ENCODE measurements around the gene GARIN5A. TPM values are rescaled to one million over a fixed set of nuclear protein-coding genes. Genes with fewer than 3 reads are reported as not detected.

The GARIN5A gene
- total and polyA plus RNA-seq, 2 experiments from 2014 or later, result 5.0 to 10.4 TPM

DNA sequence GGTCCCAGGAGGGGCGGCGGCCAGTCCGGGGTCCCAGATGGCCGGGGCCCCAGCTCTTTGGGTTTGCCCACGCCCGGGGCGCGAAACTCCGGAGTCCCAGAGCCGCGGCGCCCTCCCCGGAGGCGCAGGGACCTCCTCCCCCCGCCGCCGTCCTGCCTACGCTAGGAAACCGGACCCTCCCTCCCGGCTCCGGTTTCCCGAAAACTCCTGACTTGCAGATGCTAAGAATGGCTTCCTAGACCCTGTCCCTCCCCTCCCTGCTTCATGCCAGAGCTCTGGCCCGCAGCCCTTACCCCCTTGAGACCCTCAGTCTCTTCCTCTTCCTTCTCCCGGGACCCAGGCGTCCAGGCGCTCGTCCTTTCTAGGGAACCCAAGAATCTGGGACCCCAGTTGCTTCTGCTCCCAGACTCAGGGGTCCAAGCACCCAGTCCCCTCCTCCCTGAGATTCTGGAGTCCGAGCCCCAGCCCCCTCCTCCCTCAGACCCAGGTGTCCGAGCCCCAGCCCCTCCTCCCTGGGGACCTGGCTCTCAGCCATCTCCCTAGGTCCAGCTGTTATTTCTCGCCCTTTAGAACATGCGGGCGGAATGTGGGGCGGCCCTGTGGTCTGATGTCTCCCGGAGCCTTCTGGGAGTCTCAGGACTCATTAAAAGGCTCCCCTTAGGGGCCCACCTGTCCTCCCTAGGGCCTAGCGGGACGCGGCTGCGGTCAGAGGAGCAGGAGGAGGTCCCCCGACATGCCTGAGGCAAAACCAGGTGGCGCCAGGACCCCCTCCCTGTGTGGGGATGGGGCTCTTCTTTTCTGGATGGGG, 44.2 kb downstream of the GARIN5A start, which contains the start of gene MYBPC2:
MYBPC2 (plus strand) TSS at position 672 of the 808 bp plus-strand sequence; CDS start at position 734, 62 bp downstream.
- H3K36me3 ChIP-seq (replicated peaks; ENCODE audit: insufficient read depth, low read depth), result no peaks in the 10 kb centered on the region
- H3K27ac ChIP-seq, result peak within 1 kb of the TSS; percentile 10
- TF ChIP-seq, protein P1, sequence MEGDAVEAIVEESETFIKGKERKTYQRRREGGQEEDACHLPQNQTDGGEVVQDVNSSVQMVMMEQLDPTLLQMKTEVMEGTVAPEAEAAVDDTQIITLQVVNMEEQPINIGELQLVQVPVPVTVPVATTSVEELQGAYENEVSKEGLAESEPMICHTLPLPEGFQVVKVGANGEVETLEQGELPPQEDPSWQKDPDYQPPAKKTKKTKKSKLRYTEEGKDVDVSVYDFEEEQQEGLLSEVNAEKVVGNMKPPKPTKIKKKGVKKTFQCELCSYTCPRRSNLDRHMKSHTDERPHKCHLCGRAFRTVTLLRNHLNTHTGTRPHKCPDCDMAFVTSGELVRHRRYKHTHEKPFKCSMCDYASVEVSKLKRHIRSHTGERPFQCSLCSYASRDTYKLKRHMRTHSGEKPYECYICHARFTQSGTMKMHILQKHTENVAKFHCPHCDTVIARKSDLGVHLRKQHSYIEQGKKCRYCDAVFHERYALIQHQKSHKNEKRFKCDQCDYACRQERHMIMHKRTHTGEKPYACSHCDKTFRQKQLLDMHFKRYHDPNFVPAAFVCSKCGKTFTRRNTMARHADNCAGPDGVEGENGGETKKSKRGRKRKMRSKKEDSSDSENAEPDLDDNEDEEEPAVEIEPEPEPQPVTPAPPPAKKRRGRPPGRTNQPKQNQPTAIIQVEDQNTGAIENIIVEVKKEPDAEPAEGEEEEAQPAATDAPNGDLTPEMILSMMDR (IDR thresholded peaks at IDR 0.05; ENCODE audit: poor library complexity), result no peak
- no peak for TF ChIP-seq EZH2 (IDR thresholded peaks at IDR 0.05; ENCODE audit: borderline replicate concordance)
- no peak for TF ChIP-seq EZH2phosphoT487 (IDR thresholded peaks at IDR 0.05; ENCODE audit: low read depth, severe bottlenecking, unreplicated experiment)
- no peaks in the 10 kb centered on the region for H3K9me2 ChIP-seq (replicated peaks; ENCODE audit: insufficient read depth)
- H3K4me3 ChIP-seq, result peak within 1 kb of the TSS; percentile 62
- no peaks in the 10 kb centered on the region for H3K9me3 ChIP-seq (ENCODE audit: low read depth)
- H4K20me1 ChIP-seq (ENCODE audit: insufficient read depth, poor library complexity, severe bottlenecking), result no peaks in the 10 kb centered on the region
- peak within 1 kb of the TSS; percentile 68 for H2AFZ ChIP-seq
- no peaks in the 10 kb centered on the region for H3K79me2 ChIP-seq
- 10% methylated on average over 35 of the region's 40 CpGs for WGBS (ENCODE audit: low lambda C conversion rate, missing lambda C conversion rate)
- peaks cover 7% of the 10 kb centered on the region for H3K27me3 ChIP-seq
- peak; percentile 66 for DNase-seq (ENCODE audit: low spot score)
- peak within 1 kb of the TSS; percentile 99 for H3K4me2 ChIP-seq
- peaks cover 4% of the 10 kb centered on the region for H3K4me1 ChIP-seq (ENCODE audit: insufficient read depth)

DNA sequence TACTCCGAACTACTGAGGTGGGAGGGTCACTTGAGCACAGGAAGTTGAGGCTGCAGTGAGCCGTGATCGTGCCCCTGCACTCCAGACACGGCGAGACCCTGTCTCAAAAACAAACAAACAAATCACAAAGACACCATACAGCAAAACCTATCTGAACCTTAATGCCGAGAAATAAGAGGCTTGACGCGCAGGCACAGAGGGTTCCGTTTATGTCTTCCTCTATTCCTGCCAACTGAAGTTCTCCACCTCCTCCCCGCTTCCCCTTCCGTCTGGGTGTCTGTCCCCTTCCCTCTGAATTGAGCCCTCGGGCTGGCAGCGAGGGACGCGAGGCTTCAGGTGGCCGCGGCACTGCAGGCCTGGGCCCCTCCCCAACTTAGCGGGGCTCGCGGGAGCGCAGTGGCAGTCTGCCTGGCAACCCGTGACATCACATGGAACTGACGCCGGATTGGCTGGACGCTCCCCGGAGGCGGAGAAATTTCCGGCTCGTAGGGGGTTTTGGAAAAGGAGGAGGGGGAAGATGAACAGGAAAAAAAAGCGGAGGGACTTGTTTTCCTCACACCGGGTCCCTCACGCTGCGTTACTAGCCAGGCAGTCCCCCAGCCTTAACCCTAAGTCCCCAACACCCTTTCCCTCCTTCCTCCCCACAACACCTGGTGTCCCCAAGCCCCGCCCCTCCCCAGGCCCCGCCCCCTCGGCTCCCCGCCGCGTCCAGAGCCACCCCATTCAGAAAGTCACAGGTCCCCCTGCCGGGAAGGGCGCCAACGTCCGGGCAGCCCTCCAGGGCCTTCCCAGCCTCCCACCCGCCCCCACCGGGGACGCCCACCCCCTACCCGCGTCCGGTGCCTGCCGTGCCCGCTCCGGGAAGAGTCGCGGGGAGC, 45.1 kb downstream of the GARIN5A start:
- Histone ChIP-seq H3K36me3 (replicated peaks; ENCODE audit: insufficient read depth, low read depth) (no peaks in the 10 kb centered on the region), H3K4me3 (peak overlapping the region; percentile 62), H4K20me1 (ENCODE audit: insufficient read depth, poor library complexity, severe bottlenecking) (no peaks in the 10 kb centered on the region), H3K27me3 (peaks cover 7% of the 10 kb centered on the region), H3K9me3 (ENCODE audit: low read depth) (no peaks in the 10 kb centered on the region), H3K79me2 (no peaks in the 10 kb centered on the region), H3K9me2 (replicated peaks; ENCODE audit: insufficient read depth) (no peaks in the 10 kb centered on the region), H3K4me1 (ENCODE audit: insufficient read depth) (peaks cover 4% of the 10 kb centered on the region), H3K27ac (peak overlapping the region; percentile 10), H3K4me2 (peak overlapping the region; percentile 99), H2AFZ (peak overlapping the region; percentile 68)
- TF ChIP-seq EZH2 (IDR thresholded peaks at IDR 0.05; ENCODE audit: borderline replicate concordance) (no peak), EZH2phosphoT487 (IDR thresholded peaks at IDR 0.05; ENCODE audit: low read depth, severe bottlenecking, unreplicated experiment) (no peak)
- TF ChIP-seq, protein P1 (IDR thresholded peaks at IDR 0.05; ENCODE audit: poor library complexity), result no peak
- WGBS (ENCODE audit: low lambda C conversion rate, missing lambda C conversion rate), result 3% methylated on average over 45 of the region's 54 CpGs
- DNase-seq (ENCODE audit: low spot score), result peak; percentile 93

DNA sequence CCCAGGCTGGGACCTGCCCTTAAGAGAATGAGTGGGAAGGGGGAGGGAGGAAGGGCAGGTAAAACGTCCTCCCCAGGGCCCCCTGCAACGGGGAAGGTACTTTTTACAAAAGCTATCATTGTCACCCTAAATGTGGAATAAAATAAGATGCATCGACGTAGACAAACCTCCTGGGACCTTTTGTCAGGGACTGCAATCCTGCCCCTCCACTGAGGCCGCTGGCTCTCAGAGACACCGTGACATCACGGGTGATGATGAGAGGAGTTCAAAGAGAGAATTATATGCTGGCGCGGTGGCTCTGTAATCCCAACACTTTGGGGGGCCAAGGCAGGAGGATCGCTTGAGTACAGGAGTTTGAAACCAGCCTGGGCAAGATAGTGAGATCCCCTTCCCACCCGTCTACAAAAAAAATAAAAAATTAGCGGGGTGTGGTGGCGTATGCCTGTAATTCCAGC, 45.7 kb downstream of the GARIN5A start:
- peaks cover 7% of the 10 kb centered on the region for H3K27me3 ChIP-seq
- no peak for DNase-seq (ENCODE audit: low spot score)
- no peaks in the 10 kb centered on the region for H3K79me2 ChIP-seq
- no peaks in the 10 kb centered on the region for H3K36me3 ChIP-seq (replicated peaks; ENCODE audit: insufficient read depth, low read depth)
- no peak overlapping the region for H3K27ac ChIP-seq
- WGBS (ENCODE audit: low lambda C conversion rate, missing lambda C conversion rate), result 57% methylated on average over 13 of the region's 13 CpGs
- peaks cover 4% of the 10 kb centered on the region for H3K4me1 ChIP-seq (ENCODE audit: insufficient read depth)
- peak overlapping the region; percentile 99 for H3K4me2 ChIP-seq
- H4K20me1 ChIP-seq (ENCODE audit: insufficient read depth, poor library complexity, severe bottlenecking), result no peaks in the 10 kb centered on the region
- no peaks in the 10 kb centered on the region for H3K9me2 ChIP-seq (replicated peaks; ENCODE audit: insufficient read depth)
- TF ChIP-seq EZH2phosphoT487 (IDR thresholded peaks at IDR 0.05; ENCODE audit: low read depth, severe bottlenecking, unreplicated experiment), result no peak
- TF ChIP-seq EZH2 (IDR thresholded peaks at IDR 0.05; ENCODE audit: borderline replicate concordance), result no peak
- TF ChIP-seq, protein P1 (IDR thresholded peaks at IDR 0.05; ENCODE audit: poor library complexity), result no peak
- no peaks in the 10 kb centered on the region for H3K9me3 ChIP-seq (ENCODE audit: low read depth)
- peak overlapping the region; percentile 68 for H2AFZ ChIP-seq
- H3K4me3 ChIP-seq, result no peak overlapping the region

All from hepatocyte (in vitro differentiated cells).